Astrocyte of the cerebellum (primary cell): ENCODE results near the gene PALLD.

Source experiments
- DNase-seq: peaks from one replicate; pipeline ENCODE4 v3.0.0-alpha.2; 2011; ENCODE audit warnings: low read depth
- H3K4me3 ChIP-seq: 2 replicates; pipeline ENCODE4 v1.5.1; 2011; ENCODE audit warnings: mild to moderate bottlenecking, low read depth, low read length, moderate library complexity
- in situ Hi-C: cut with HindIII; loops from 2 replicates; pipeline ENCODE4 v1.10.0; 2017; ENCODE audit warnings: low sequenced_read_pairs
- TF ChIP-seq, protein P1 (sequence below): IDR thresholded peaks from 2 replicates; pipeline ENCODE4 v1.5.1; 2012; ENCODE audit warnings: low read length, low read depth, moderate library complexity, mild to moderate bottlenecking; ENCODE audit errors: missing control alignments

PALLD gene

DNA sequence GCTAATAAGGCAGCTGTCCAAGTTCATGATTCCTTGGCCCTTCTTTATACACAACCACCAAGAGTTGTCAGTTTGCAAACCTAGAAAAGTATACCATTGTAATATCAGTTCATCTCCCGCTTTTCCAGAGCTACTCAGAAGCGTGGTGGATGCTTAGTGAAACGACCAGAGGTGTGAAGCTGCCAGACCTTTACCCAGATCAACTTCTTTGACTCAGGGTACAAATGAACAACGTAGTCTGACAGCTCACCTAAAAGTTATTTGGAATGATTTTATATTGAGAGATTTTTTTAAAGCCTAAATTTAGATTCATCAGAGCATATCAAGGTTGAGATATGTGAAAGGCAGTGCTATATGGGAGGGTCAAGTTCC is 343.5 kb downstream of the PALLD start:
- in situ Hi-C loops, result no loop called here
- TF ChIP-seq, protein P1, sequence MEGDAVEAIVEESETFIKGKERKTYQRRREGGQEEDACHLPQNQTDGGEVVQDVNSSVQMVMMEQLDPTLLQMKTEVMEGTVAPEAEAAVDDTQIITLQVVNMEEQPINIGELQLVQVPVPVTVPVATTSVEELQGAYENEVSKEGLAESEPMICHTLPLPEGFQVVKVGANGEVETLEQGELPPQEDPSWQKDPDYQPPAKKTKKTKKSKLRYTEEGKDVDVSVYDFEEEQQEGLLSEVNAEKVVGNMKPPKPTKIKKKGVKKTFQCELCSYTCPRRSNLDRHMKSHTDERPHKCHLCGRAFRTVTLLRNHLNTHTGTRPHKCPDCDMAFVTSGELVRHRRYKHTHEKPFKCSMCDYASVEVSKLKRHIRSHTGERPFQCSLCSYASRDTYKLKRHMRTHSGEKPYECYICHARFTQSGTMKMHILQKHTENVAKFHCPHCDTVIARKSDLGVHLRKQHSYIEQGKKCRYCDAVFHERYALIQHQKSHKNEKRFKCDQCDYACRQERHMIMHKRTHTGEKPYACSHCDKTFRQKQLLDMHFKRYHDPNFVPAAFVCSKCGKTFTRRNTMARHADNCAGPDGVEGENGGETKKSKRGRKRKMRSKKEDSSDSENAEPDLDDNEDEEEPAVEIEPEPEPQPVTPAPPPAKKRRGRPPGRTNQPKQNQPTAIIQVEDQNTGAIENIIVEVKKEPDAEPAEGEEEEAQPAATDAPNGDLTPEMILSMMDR, result no peak

DNA sequence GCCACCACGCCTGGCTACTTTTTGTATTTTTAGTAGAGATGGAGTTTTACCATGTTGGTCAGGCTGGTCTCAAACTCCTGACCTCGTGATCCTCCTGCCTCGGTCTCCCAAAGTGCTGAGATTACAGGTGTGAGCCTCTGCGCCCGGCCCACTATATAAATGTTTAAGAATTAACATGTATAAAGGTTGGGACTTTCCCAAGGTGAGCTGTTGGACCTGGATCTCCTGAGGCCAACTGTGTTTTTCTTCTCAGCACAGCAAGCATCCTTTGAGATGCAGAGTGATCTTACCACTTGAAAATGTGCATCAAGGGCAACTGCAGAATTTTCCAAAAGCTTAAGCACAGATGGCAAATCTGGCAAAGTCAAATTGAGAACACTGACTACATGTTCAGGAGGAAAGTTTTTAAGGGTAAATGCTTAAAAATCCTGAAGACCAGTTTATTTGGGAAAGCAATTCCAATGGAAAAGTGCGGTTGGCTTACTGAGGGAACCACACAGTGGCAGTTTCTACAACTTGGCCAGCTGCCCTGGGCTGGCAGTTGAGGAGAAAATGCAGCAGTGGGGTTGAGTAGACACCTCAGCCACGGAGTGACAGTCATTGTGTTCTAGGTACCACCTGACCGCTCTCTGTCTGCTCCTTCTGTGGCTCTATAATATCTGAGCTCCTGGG is 344.3 kb downstream of the PALLD start:
- TF ChIP-seq, protein P1, result no peak
- no peak for DNase-seq
- in situ Hi-C loops, result no loop called here
- no peak overlapping the region for H3K4me3 ChIP-seq

More for the DNA sequence above, 343.5 kb downstream of the PALLD start:
- no peak overlapping the region for H3K4me3 ChIP-seq
- no peak for DNase-seq

DNA sequence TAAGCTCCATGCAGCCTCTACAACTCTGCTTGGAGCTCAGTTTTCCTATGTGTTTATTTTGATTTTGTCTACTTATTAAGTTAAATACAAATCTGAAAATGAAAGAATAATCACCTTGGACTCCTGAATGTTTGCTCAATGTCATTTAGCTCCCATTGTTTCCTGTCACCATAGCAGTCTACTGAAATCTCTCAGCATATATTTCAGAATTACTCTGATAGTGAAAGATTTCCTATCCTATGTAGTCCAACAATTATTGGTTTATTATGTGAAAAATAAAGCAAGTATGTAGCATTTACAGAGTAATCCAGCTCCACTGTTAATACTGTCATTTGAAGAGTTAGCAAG is 344.8 kb downstream of the PALLD start:
- TF ChIP-seq, protein P1, result no peak
- no peak overlapping the region for H3K4me3 ChIP-seq
- in situ Hi-C loops, result no loop called here
- DNase-seq, result no peak

DNA sequence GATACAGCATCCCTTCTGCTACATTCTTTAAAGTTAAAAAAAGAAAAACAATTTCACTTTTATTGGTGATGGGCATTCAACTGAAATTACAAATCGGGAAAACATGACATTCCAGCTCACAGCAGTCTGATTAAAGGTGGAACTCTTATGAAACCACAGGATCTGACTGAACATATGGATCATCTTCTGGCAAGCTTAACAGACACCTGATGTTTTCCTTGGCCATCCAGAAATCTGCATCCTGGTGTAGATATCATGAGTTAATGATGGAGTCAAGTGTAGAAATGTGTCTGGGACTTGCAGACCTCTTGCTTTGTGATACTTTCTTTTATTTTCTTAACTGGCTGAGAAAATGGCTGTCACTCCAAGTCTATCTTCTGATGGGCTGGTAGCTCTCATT is 345.3 kb downstream of the PALLD start:
- TF ChIP-seq, protein P1, result no peak
- H3K4me3 ChIP-seq, result no peak overlapping the region
- DNase-seq, result no peak
- in situ Hi-C loops, result no loop called here

DNA sequence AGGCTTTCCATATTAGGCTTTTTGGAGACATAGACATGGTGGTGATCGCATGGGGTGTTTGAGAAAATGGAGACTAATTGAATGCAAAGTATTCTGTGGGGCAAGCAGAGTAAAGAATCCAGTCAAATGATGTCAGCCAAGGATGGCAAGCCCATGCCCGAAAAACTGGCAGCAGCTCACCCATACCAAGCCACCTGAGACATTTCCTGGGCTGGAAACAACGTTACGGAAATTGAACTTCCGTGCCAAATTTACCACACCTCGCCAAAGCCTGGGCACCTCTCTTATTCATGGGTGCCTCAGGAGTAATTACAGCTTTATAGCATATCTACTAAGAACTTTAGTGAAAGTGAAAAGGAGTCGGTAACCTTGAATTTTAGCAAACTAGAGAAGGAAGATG is 346.8 kb downstream of the PALLD start:
- TF ChIP-seq, protein P1, result no peak
- in situ Hi-C loops, result no loop called here
- no peak overlapping the region for H3K4me3 ChIP-seq
- no peak for DNase-seq

DNA sequence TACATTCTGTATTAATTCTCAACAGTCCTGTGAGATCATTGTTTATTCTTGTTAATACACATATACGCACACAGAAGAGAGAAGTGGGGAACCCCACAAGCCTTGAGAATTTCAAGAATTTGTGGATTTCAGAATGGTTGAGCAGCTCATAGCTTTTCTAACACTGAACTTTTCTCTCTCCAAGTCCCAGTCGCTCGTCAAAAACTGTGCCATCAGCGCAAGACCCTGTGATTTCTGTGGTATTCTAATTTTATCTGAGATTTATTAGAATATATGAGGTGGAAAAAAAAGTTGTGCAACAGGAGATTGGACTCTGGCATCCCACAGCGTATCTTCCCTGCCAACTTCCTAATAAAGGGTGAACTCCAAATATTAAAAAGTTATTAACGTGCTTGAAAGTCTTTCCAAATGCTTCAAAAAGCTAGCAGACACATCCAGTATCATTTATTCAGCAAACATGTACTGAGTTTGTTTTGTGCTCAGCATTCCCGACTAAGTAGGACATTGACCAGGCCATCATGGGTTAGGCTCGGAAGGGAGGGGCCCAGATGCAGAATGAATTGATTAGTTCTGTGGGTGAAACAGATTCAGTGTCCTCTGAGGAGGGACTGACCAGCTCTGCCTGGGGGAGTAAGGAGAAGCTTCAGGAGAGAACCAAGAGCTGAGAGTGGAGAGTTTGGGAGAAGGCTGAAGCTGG is 347.6 kb downstream of the PALLD start:
- in situ Hi-C loops, result no loop called here
- no peak for DNase-seq
- no peak overlapping the region for H3K4me3 ChIP-seq
- TF ChIP-seq, protein P1, result no peak
